OCI-LY1 (cell line): ENCODE data around the gene MNT.

Experiments
- EZH2 ChIP-seq: fragments of 200-600 bp; sonication (generic), shearing (Covaris generic); IDR thresholded peaks from 2 replicates; pipeline ENCODE4 v1.8.0; 2017; ENCODE audit warnings: borderline replicate concordance, mixed run types, mild to moderate bottlenecking, antibody characterized with exemption, low read length, moderate library complexity, mixed read lengths
- TF ChIP-seq, protein P1 (sequence below): fragments of 200-600 bp; sonication (generic), shearing (Covaris generic); IDR thresholded peaks from 2 replicates; pipeline ENCODE4 v1.5.1; 2017; ENCODE audit warnings: mild to moderate bottlenecking, antibody characterized with exemption, low read length, moderate library complexity, mixed read lengths

DNA sequence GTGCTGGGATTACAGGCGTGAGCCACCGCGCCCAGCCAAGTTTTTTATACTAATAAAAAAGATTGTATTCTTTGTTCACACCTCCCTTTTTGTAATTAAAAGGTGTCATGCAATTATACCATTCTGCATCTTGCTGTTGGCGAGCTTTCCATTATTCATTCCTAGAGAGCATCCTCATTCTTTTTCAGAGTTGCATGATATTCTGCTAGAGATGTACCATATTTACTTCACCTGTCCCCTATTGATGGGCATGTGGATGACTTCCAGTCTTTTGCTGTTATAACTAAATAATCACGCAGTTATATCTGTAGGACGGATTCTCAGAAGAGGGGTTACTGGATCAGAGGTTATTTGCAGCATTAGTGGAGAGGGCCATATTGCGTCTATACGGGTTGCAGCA lies 46.5 kb downstream of the MNT start:
- TF ChIP-seq, protein P1, sequence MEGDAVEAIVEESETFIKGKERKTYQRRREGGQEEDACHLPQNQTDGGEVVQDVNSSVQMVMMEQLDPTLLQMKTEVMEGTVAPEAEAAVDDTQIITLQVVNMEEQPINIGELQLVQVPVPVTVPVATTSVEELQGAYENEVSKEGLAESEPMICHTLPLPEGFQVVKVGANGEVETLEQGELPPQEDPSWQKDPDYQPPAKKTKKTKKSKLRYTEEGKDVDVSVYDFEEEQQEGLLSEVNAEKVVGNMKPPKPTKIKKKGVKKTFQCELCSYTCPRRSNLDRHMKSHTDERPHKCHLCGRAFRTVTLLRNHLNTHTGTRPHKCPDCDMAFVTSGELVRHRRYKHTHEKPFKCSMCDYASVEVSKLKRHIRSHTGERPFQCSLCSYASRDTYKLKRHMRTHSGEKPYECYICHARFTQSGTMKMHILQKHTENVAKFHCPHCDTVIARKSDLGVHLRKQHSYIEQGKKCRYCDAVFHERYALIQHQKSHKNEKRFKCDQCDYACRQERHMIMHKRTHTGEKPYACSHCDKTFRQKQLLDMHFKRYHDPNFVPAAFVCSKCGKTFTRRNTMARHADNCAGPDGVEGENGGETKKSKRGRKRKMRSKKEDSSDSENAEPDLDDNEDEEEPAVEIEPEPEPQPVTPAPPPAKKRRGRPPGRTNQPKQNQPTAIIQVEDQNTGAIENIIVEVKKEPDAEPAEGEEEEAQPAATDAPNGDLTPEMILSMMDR = no peak
- TF ChIP-seq EZH2 = no peak
